SK-N-SH treated with all-trans-retinoic acid at 6 μM for 48 hours (cell line): Measurements from ENCODE around the gene KCNMA1.

Source experiments
- BACH2 ChIP-seq: fragments of 250-450 bp; sonication (Bioruptor Pico); IDR thresholded peaks from 2 replicates; pipeline ENCODE4 v1.9.0; 2021; ENCODE audit warnings: mild to moderate bottlenecking, borderline replicate concordance
- CSDC2 ChIP-seq: fragments of 250-450 bp; sonication (Bioruptor Pico); IDR thresholded peaks from 2 replicates; pipeline ENCODE4 v1.5.0; 2020; ENCODE audit warnings: mild to moderate bottlenecking, moderate library complexity
- POU6F1 ChIP-seq: fragments of 250-450 bp; sonication (Bioruptor Pico); IDR thresholded peaks from 2 replicates; pipeline ENCODE4 v1.8.0; 2021; ENCODE audit warnings: low read depth, mild to moderate bottlenecking, moderate library complexity, borderline replicate concordance
- RARB ChIP-seq: fragments of 250-450 bp; sonication (Bioruptor Pico); IDR thresholded peaks from 2 replicates; pipeline ENCODE4 v1.8.0; 2021; ENCODE audit warnings: mild to moderate bottlenecking, moderate library complexity
- SNAI2 ChIP-seq: fragments of 250-450 bp; sonication (Bioruptor Pico); IDR thresholded peaks from 2 replicates; pipeline ENCODE4 v1.5.0; 2020; ENCODE audit warnings: mild to moderate bottlenecking, moderate library complexity
- TOX ChIP-seq: fragments of 250-450 bp; sonication (Bioruptor Pico); IDR thresholded peaks from 2 replicates; pipeline ENCODE4 v1.8.0; 2021; ENCODE audit warnings: mild to moderate bottlenecking, moderate library complexity, borderline replicate concordance
- ZFP30 ChIP-seq: fragments of 450-650 bp; formaldehyde crosslinking; IDR thresholded peaks from 2 replicates; pipeline ENCODE4 v1.5.0; 2022; ENCODE audit warnings: mild to moderate bottlenecking, moderate library complexity
- ZNF70 ChIP-seq: fragments of 450-650 bp; formaldehyde crosslinking; IDR thresholded peaks from 2 replicates; pipeline ENCODE4 v1.5.0; 2020; ENCODE audit warnings: mild to moderate bottlenecking, moderate library complexity
- ZNF8 ChIP-seq: fragments of 450-650 bp; formaldehyde crosslinking; IDR thresholded peaks from 2 replicates; pipeline ENCODE4 v1.5.0; 2020; ENCODE audit warnings: mild to moderate bottlenecking, moderate library complexity
- TF ChIP-seq, protein P1 (sequence below): fragments of 250-450 bp; sonication (Bioruptor Pico); IDR thresholded peaks from 2 replicates; pipeline ENCODE4 v1.5.1; 2020; ENCODE audit warnings: low read depth, mild to moderate bottlenecking, moderate library complexity
- TF ChIP-seq, protein P2 (sequence below): fragments of 250-450 bp; sonication (Bioruptor Pico); IDR thresholded peaks from 2 replicates; pipeline ENCODE4 v1.8.0; 2020; ENCODE audit warnings: mild to moderate bottlenecking, moderate library complexity, borderline replicate concordance

DNA sequence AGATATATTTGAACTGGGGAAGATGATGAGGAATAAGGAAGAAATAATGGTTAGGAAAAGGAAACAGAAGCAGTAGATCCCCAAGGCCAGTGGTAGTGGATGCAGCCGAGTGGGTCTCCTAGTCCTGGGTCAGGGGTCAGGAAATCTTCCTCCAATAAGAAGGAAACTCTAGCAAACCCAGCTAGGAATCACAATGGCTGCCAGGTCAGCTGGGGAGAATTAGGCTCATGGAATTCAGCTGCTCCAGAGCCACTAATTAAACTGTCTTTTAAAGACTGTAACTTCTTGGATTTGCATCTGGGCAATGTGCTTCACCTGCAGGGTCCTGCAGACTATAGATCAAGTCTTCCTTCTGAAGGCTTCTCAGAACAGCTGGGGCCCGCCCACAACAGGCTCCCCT lies 644.4 kb downstream of the KCNMA1 start:
- no peak for TF ChIP-seq ZFP30 (CRISPR knock-in tag)
- TF ChIP-seq CSDC2 (CRISPR knock-in tag), result no peak
- no peak for TF ChIP-seq BACH2 (CRISPR knock-in tag)
- TF ChIP-seq ZNF8 (CRISPR knock-in tag), result no peak
- no peak for TF ChIP-seq TOX (CRISPR knock-in tag)
- TF ChIP-seq ZNF70, result no peak
- TF ChIP-seq RARB (CRISPR knock-in tag), result no peak
- TF ChIP-seq, protein P1, sequence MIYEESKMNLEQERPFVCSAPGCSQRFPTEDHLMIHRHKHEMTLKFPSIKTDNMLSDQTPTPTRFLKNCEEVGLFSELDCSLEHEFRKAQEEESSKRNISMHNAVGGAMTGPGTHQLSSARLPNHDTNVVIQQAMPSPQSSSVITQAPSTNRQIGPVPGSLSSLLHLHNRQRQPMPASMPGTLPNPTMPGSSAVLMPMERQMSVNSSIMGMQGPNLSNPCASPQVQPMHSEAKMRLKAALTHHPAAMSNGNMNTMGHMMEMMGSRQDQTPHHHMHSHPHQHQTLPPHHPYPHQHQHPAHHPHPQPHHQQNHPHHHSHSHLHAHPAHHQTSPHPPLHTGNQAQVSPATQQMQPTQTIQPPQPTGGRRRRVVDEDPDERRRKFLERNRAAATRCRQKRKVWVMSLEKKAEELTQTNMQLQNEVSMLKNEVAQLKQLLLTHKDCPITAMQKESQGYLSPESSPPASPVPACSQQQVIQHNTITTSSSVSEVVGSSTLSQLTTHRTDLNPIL (CRISPR knock-in tag), result no peak
- TF ChIP-seq, protein P2, sequence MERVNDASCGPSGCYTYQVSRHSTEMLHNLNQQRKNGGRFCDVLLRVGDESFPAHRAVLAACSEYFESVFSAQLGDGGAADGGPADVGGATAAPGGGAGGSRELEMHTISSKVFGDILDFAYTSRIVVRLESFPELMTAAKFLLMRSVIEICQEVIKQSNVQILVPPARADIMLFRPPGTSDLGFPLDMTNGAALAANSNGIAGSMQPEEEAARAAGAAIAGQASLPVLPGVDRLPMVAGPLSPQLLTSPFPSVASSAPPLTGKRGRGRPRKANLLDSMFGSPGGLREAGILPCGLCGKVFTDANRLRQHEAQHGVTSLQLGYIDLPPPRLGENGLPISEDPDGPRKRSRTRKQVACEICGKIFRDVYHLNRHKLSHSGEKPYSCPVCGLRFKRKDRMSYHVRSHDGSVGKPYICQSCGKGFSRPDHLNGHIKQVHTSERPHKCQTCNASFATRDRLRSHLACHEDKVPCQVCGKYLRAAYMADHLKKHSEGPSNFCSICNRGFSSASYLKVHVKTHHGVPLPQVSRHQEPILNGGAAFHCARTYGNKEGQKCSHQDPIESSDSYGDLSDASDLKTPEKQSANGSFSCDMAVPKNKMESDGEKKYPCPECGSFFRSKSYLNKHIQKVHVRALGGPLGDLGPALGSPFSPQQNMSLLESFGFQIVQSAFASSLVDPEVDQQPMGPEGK (CRISPR knock-in tag), result no peak
- TF ChIP-seq POU6F1 (CRISPR knock-in tag), result no peak
- TF ChIP-seq SNAI2 (CRISPR knock-in tag), result no peak
